GM12874 (cell line): Measurements from ENCODE around the gene XPC.

Experiments
- CTCF ChIP-seq: IDR thresholded peaks from 2 replicates; pipeline ENCODE4 v1.5.1; 2011; ENCODE audit warnings: low read depth, mild to moderate bottlenecking, control low read depth, low read length, moderate library complexity; ENCODE audit not compliant: insufficient read depth

Gene XPC

DNA sequence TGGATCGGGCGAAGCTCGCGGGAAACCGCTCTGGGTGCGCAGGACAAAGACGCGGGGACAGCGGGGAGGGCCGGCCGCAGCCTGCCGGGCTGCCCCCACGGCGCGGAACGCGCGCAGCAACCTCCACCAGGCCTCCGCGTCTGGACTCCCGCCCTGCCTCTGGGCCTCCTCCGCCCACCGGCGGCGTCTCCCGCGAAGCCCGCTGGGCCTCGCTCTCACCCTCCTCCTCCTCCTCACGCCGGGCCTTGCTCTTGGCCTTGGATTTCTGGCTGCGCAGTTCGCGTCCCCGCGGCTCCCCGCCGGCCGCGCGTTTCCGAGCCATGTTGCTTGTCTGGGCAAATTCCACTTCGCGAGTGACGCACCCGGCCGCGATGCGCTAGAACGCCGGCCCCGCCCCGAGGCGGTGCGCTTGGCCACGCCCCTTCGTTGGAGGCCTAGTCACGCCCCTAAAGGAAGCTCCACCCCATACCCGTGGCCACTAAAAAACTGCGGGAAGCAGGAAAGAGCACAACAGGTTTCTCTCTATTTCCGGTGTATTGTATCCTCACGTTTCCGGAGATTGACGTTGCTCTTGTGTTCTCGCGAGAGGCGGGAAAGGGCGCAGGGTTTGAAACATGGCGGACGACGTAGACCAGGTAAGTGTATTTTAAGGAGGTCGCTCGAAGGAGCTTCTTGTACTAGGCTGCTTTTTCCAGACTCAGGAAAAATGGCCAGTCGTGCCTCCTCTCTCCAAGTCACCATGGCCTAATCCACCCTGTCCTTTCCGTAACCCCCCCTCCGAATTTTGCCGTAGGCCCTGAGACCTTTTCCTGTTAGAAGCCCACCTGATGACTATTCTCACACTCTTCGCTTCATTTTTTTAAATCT lies at the start of gene XPC, which contains the start of gene LSM3:
XPC (minus strand) TSS at position 355 of the 867 bp plus-strand sequence; CDS start at position 322, 33 bp downstream.
LSM3 (plus strand) TSS at position 571 of the 867 bp plus-strand sequence; CDS start at position 615, 44 bp downstream.
- no peak for TF ChIP-seq CTCF

DNA sequence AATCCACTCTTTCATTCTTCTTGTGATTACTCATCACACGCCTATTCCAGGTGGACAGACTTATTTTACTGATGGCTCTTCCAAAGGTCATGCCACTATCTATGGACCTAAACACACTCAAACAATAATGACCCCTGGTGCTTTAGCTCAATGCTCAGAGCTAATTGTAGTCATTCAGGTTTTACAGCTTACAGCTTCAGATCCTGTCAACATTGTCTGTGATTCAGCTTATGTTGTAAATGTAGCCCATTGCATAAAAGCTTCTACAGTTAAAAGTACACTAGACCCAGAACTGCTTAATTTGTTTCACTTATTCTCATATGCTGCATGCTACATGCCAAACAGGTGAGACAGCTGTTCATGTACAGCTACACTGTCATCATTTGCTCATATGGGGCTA lies 49.5 kb upstream of the XPC start:
- no peak for TF ChIP-seq CTCF

GRCh38 chr3:14225421-14225820 lies 47.0 kb upstream of the XPC start:
- TF ChIP-seq CTCF, result no peak

GRCh38 chr3:14224895-14225294 lies 46.5 kb upstream of the XPC start:
- TF ChIP-seq CTCF, result no peak

DNA sequence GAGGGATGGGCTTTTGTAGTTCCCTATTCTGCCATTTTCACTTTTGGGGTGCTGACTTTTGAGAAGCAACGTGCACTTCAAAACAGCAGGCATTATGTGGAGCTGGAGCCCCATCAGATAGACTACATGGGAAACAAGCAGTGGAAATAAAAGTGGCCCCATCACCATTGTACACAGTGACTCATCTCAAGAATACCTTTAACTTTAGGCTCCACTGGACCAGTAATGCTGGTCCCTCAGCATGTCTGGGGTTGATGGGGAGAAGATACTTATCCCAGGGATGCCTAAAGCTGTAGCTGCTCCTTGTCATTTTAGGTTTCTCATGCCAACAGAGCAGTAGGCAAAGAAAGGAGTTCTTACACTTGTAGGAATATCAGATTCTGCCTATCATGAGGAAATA lies 45.2 kb upstream of the XPC start:
- no peak for TF ChIP-seq CTCF

- no peak for TF ChIP-seq CTCF
These were observed 44.6 kb upstream of the XPC start for GRCh38 chr3:14222900-14223594.

GRCh38 chr3:14222457-14222856 lies 44.1 kb upstream of the XPC start:
- no peak for TF ChIP-seq CTCF
